ENCODE data around the gene RGS9. TPM values are rescaled to one million over a fixed set of nuclear protein-coding genes. Genes with fewer than 3 reads are reported as not detected.

Gene RGS9
- total RNA-seq, 1 donor from 2014 or later = 7.9 TPM

DNA sequence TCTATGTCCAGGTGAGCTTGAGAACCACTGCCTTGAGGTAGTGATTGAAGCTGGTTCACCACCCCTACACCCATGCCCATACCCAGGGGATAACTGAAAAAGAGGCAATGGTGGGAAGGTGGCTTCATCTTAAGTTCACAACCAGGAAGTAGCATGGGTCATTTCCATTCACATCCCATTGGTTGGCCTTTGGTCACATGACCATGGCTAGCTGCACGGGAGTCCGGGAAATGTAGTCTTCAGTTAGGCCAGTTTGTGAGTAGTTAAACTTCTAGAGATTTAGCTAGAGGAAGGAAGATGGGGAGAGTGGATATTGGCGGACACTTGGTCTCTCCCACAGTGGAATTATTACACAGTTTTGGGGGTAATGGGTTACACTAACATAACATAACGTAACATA is 92.9 kb downstream of the RGS9 start:
- H3K4me1 ChIP-seq = peaks cover 18% of the 10 kb centered on the region
- intact Hi-C loops (cut with DNase I) = no loop called here
- H3K27ac ChIP-seq = no peak overlapping the region
- peaks cover 4% of the 10 kb centered on the region for H3K27me3 ChIP-seq (ENCODE audit: low read depth)
- no peaks in the 10 kb centered on the region for H3K36me3 ChIP-seq
- no peaks in the 10 kb centered on the region for H3K9me3 ChIP-seq
- ATAC-seq = no peak
- TF ChIP-seq, protein P1, sequence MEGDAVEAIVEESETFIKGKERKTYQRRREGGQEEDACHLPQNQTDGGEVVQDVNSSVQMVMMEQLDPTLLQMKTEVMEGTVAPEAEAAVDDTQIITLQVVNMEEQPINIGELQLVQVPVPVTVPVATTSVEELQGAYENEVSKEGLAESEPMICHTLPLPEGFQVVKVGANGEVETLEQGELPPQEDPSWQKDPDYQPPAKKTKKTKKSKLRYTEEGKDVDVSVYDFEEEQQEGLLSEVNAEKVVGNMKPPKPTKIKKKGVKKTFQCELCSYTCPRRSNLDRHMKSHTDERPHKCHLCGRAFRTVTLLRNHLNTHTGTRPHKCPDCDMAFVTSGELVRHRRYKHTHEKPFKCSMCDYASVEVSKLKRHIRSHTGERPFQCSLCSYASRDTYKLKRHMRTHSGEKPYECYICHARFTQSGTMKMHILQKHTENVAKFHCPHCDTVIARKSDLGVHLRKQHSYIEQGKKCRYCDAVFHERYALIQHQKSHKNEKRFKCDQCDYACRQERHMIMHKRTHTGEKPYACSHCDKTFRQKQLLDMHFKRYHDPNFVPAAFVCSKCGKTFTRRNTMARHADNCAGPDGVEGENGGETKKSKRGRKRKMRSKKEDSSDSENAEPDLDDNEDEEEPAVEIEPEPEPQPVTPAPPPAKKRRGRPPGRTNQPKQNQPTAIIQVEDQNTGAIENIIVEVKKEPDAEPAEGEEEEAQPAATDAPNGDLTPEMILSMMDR (IDR thresholded peaks at IDR 0.05) = no peak
- H3K4me3 ChIP-seq = no peak overlapping the region
- no peak for DNase-seq

GRCh38 chr17:65231086-65231485 is 93.9 kb downstream of the RGS9 start:
- Histone ChIP-seq H3K4me1 (peaks cover 18% of the 10 kb centered on the region), H3K4me3 (no peak overlapping the region), H3K9me3 (no peaks in the 10 kb centered on the region), H3K36me3 (no peaks in the 10 kb centered on the region), H3K27me3 (ENCODE audit: low read depth) (peaks cover 4% of the 10 kb centered on the region), H3K27ac (no peak overlapping the region)
- DNase-seq (no peak), ATAC-seq (no peak)
- intact Hi-C loops (cut with DNase I) = no loop called here
- TF ChIP-seq, protein P1 (IDR thresholded peaks at IDR 0.05) = no peak

DNA sequence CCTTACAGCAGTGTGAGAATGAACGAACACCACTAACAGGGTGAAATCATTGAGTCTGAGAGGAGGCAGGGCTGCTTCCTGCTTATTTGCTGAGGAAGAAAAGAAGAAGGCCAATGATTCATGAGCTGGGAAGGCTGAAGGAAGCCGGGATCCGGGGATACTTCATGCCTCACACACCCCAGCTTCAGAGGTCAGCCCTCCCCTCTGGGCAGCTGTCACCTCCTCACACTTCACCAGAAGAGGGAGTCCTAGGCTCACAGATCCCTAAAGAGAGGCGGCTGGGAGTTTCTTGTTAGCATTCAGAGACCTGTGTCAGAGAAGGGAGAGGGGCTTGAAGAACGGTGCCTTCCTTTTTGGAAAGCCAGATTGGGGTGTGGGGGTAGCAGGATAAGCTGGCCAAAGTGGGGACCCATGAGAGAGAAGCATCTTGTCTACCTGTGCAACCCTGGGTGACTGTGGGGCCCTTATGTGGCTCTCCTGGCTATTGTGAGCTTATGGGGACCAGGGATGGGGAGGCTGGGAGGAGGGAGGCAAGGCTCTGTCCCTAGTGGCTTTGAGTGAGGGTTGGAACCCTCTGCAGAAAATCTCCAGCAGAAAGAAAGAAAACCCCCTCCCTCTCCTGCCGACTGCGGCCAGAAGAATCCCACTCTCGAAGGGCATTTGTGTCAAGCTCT is 94.6 kb downstream of the RGS9 start:
- Histone ChIP-seq H3K9me3 (no peaks in the 10 kb centered on the region), H3K27ac (no peak overlapping the region), H3K36me3 (no peaks in the 10 kb centered on the region), H3K4me3 (no peak overlapping the region), H3K4me1 (peaks cover 18% of the 10 kb centered on the region), H3K27me3 (ENCODE audit: low read depth) (peaks cover 4% of the 10 kb centered on the region)
- DNase-seq (no peak), ATAC-seq (peak; percentile 82 to 83)
- TF ChIP-seq, protein P1 (IDR thresholded peaks at IDR 0.05) = peak; percentile 73
- intact Hi-C loops (cut with DNase I) = no loop called here

- no peak for DNase-seq
- Histone ChIP-seq H3K27ac (no peak overlapping the region), H3K4me3 (no peak overlapping the region), H3K27me3 (ENCODE audit: low read depth) (peaks cover 4% of the 10 kb centered on the region), H3K36me3 (no peaks in the 10 kb centered on the region), H3K9me3 (no peaks in the 10 kb centered on the region), H3K4me1 (no peaks in the 10 kb centered on the region)
- no peak for ATAC-seq
- TF ChIP-seq, protein P1 (IDR thresholded peaks at IDR 0.05) = no peak
- intact Hi-C loops (cut with DNase I) = no loop called here
Measured at GRCh38 chr17:65235284-65235683, 98.1 kb downstream of the RGS9 start.

- ATAC-seq (no peak), DNase-seq (no peak)
- Histone ChIP-seq H3K36me3 (no peaks in the 10 kb centered on the region), H3K27me3 (ENCODE audit: low read depth) (peaks cover 4% of the 10 kb centered on the region), H3K27ac (no peak overlapping the region), H3K4me1 (no peaks in the 10 kb centered on the region), H3K9me3 (no peaks in the 10 kb centered on the region), H3K4me3 (no peak overlapping the region)
- intact Hi-C loops (cut with DNase I) = no loop called here
- TF ChIP-seq, protein P1 (IDR thresholded peaks at IDR 0.05) = no peak
Measured at GRCh38 chr17:65236321-65236720, 99.2 kb downstream of the RGS9 start.

All from lower lobe of right lung (tissue), 2 donors.